Measurements from ENCODE around the gene LYRM4.

Gene LYRM4

GRCh38 chr6:5295623-5296022 is 34.9 kb upstream of the LYRM4 start:
- Histone ChIP-seq H3K79me1 (ENCODE audit: low read length) (no peaks in the 10 kb centered on the region), H3K4me3 (ENCODE audit: low read depth, low read length) (no peak overlapping the region), H3K4me2 (ENCODE audit: low read length) (no peak overlapping the region), H2AK5ac (ENCODE audit: low read length) (no peak overlapping the region), H3K79me2 (ENCODE audit: control insufficient read depth, insufficient read depth, low read length, poor library complexity) (no peaks in the 10 kb centered on the region), H3K23ac (ENCODE audit: low read length) (no peak overlapping the region), H3K9ac (ENCODE audit: low read length) (no peak overlapping the region), H3K4ac (ENCODE audit: low read depth, low read length) (no peak overlapping the region), H3K18ac (ENCODE audit: low read length) (no peak overlapping the region), H3K36me3 (ENCODE audit: control insufficient read depth in 1 of 2, insufficient read depth in 2 of 2, low read length in 2 of 2) (no peaks in the 10 kb centered on the region), H3K14ac (ENCODE audit: low read length) (no peak overlapping the region), H4K91ac (ENCODE audit: low read depth, low read length) (no peak overlapping the region), H4K12ac (ENCODE audit: low read depth, low read length) (no peak overlapping the region), H3K9me3 (ENCODE audit: insufficient read depth, low read depth, low read length) (no peaks in the 10 kb centered on the region), H2AFZ (ENCODE audit: insufficient read depth, low read length, poor library complexity) (no peak overlapping the region), H3K4me1 (ENCODE audit: control insufficient read depth in 1 of 2, insufficient read depth in 2 of 2, low read length in 2 of 2) (no peaks in the 10 kb centered on the region), H3K27me3 (ENCODE audit: insufficient read depth, low read length) (no peaks in the 10 kb centered on the region), H3K27ac (ENCODE audit: low read depth, low read length) (no peak overlapping the region), H2BK12ac (ENCODE audit: low read length) (no peak overlapping the region), H2BK5ac (ENCODE audit: low read depth, low read length, poor library complexity) (no peak overlapping the region), H4K8ac (ENCODE audit: low read depth, low read length) (no peak overlapping the region), H2BK120ac (ENCODE audit: insufficient read depth, low read length, poor library complexity) (no peak overlapping the region)
- WGBS (ENCODE audit: extremely low coverage, insufficient coverage, insufficient read length) = no CpG with 5 or more reads among the region's 7 CpGs
- DNase-seq = no peak

GRCh38 chr6:5294392-5295211 is 33.9 kb upstream of the LYRM4 start:
- H3K4me1 ChIP-seq (ENCODE audit: control insufficient read depth in 1 of 2, insufficient read depth in 2 of 2, low read length in 2 of 2) = no peaks in the 10 kb centered on the region
- H2BK12ac ChIP-seq (ENCODE audit: low read length) = no peak overlapping the region
- H3K9ac ChIP-seq (ENCODE audit: low read length) = no peak overlapping the region
- no peak overlapping the region for H3K27ac ChIP-seq (ENCODE audit: low read depth, low read length)
- H2BK5ac ChIP-seq (ENCODE audit: low read depth, low read length, poor library complexity) = no peak overlapping the region
- no peaks in the 10 kb centered on the region for H3K79me2 ChIP-seq (ENCODE audit: control insufficient read depth, insufficient read depth, low read length, poor library complexity)
- H3K9me3 ChIP-seq (ENCODE audit: insufficient read depth, low read depth, low read length) = no peaks in the 10 kb centered on the region
- H2AFZ ChIP-seq (ENCODE audit: insufficient read depth, low read length, poor library complexity) = no peak overlapping the region
- H4K12ac ChIP-seq (ENCODE audit: low read depth, low read length) = no peak overlapping the region
- H4K91ac ChIP-seq (ENCODE audit: low read depth, low read length) = no peak overlapping the region
- H3K23ac ChIP-seq (ENCODE audit: low read length) = no peak overlapping the region
- no peak overlapping the region for H4K8ac ChIP-seq (ENCODE audit: low read depth, low read length)
- no CpG with 5 or more reads among the region's 11 CpGs for WGBS (ENCODE audit: extremely low coverage, insufficient coverage, insufficient read length)
- no peak overlapping the region for H3K4me2 ChIP-seq (ENCODE audit: low read length)
- no peak overlapping the region for H2AK5ac ChIP-seq (ENCODE audit: low read length)
- H3K36me3 ChIP-seq (ENCODE audit: control insufficient read depth in 1 of 2, insufficient read depth in 2 of 2, low read length in 2 of 2) = no peaks in the 10 kb centered on the region
- no peak overlapping the region for H3K18ac ChIP-seq (ENCODE audit: low read length)
- no peak overlapping the region for H2BK120ac ChIP-seq (ENCODE audit: insufficient read depth, low read length, poor library complexity)
- H3K27me3 ChIP-seq (ENCODE audit: insufficient read depth, low read length) = no peaks in the 10 kb centered on the region
- H3K14ac ChIP-seq (ENCODE audit: low read length) = no peak overlapping the region
- DNase-seq = no peak
- no peak overlapping the region for H3K4me3 ChIP-seq (ENCODE audit: low read depth, low read length)
- no peaks in the 10 kb centered on the region for H3K79me1 ChIP-seq (ENCODE audit: low read length)
- no peak overlapping the region for H3K4ac ChIP-seq (ENCODE audit: low read depth, low read length)

- no peak overlapping the region for H3K9ac ChIP-seq (ENCODE audit: low read length)
- no peak overlapping the region for H3K18ac ChIP-seq (ENCODE audit: low read length)
- H4K12ac ChIP-seq (ENCODE audit: low read depth, low read length) = no peak overlapping the region
- H3K4me2 ChIP-seq (ENCODE audit: low read length) = no peak overlapping the region
- H2BK5ac ChIP-seq (ENCODE audit: low read depth, low read length, poor library complexity) = no peak overlapping the region
- no peaks in the 10 kb centered on the region for H3K9me3 ChIP-seq (ENCODE audit: insufficient read depth, low read depth, low read length)
- no peak overlapping the region for H2BK12ac ChIP-seq (ENCODE audit: low read length)
- no peak overlapping the region for H3K27ac ChIP-seq (ENCODE audit: low read depth, low read length)
- H3K14ac ChIP-seq (ENCODE audit: low read length) = no peak overlapping the region
- no peaks in the 10 kb centered on the region for H3K4me1 ChIP-seq (ENCODE audit: control insufficient read depth in 1 of 2, insufficient read depth in 2 of 2, low read length in 2 of 2)
- no peak overlapping the region for H2AFZ ChIP-seq (ENCODE audit: insufficient read depth, low read length, poor library complexity)
- H3K79me2 ChIP-seq (ENCODE audit: control insufficient read depth, insufficient read depth, low read length, poor library complexity) = no peaks in the 10 kb centered on the region
- H2AK5ac ChIP-seq (ENCODE audit: low read length) = no peak overlapping the region
- DNase-seq = no peak
- H4K91ac ChIP-seq (ENCODE audit: low read depth, low read length) = no peak overlapping the region
- H3K4me3 ChIP-seq (ENCODE audit: low read depth, low read length) = no peak overlapping the region
- no peak overlapping the region for H3K23ac ChIP-seq (ENCODE audit: low read length)
- no peaks in the 10 kb centered on the region for H3K36me3 ChIP-seq (ENCODE audit: control insufficient read depth in 1 of 2, insufficient read depth in 2 of 2, low read length in 2 of 2)
- no CpG with 5 or more reads among the region's 2 CpGs for WGBS (ENCODE audit: extremely low coverage, insufficient coverage, insufficient read length)
- no peaks in the 10 kb centered on the region for H3K79me1 ChIP-seq (ENCODE audit: low read length)
- no peak overlapping the region for H3K4ac ChIP-seq (ENCODE audit: low read depth, low read length)
- H2BK120ac ChIP-seq (ENCODE audit: insufficient read depth, low read length, poor library complexity) = no peak overlapping the region
- H3K27me3 ChIP-seq (ENCODE audit: insufficient read depth, low read length) = no peaks in the 10 kb centered on the region
- H4K8ac ChIP-seq (ENCODE audit: low read depth, low read length) = no peak overlapping the region
Observed at GRCh38 chr6:5293692-5294091, 32.9 kb upstream of the LYRM4 start.

- Histone ChIP-seq H3K4me3 (ENCODE audit: low read depth, low read length) (no peak overlapping the region), H3K14ac (ENCODE audit: low read length) (no peak overlapping the region), H2BK12ac (ENCODE audit: low read length) (no peak overlapping the region), H2AK5ac (ENCODE audit: low read length) (no peak overlapping the region), H3K27me3 (ENCODE audit: insufficient read depth, low read length) (no peaks in the 10 kb centered on the region), H2AFZ (ENCODE audit: insufficient read depth, low read length, poor library complexity) (no peak overlapping the region), H2BK5ac (ENCODE audit: low read depth, low read length, poor library complexity) (no peak overlapping the region), H3K36me3 (ENCODE audit: control insufficient read depth in 1 of 2, insufficient read depth in 2 of 2, low read length in 2 of 2) (no peaks in the 10 kb centered on the region), H4K8ac (ENCODE audit: low read depth, low read length) (no peak overlapping the region), H3K27ac (ENCODE audit: low read depth, low read length) (no peak overlapping the region), H3K4ac (ENCODE audit: low read depth, low read length) (no peak overlapping the region), H3K9ac (ENCODE audit: low read length) (no peak overlapping the region), H3K4me2 (ENCODE audit: low read length) (no peak overlapping the region), H3K23ac (ENCODE audit: low read length) (no peak overlapping the region), H3K9me3 (ENCODE audit: insufficient read depth, low read depth, low read length) (no peaks in the 10 kb centered on the region), H3K18ac (ENCODE audit: low read length) (no peak overlapping the region), H4K12ac (ENCODE audit: low read depth, low read length) (no peak overlapping the region), H3K79me1 (ENCODE audit: low read length) (no peaks in the 10 kb centered on the region), H3K4me1 (ENCODE audit: control insufficient read depth in 1 of 2, insufficient read depth in 2 of 2, low read length in 2 of 2) (peaks cover 0 to 2% of the 10 kb centered on the region in 2 experiments), H3K79me2 (ENCODE audit: control insufficient read depth, insufficient read depth, low read length, poor library complexity) (no peaks in the 10 kb centered on the region), H2BK120ac (ENCODE audit: insufficient read depth, low read length, poor library complexity) (no peak overlapping the region), H4K91ac (ENCODE audit: low read depth, low read length) (no peak overlapping the region)
- no peak for DNase-seq
- WGBS (ENCODE audit: extremely low coverage, insufficient coverage, insufficient read length) = no CpG with 5 or more reads among the region's 1 CpG
Observed at GRCh38 chr6:5292154-5292553, 31.4 kb upstream of the LYRM4 start.

Data from trophoblast cell (in vitro differentiated cells and primary cell).